Spleen (tissue), 7 donors: ENCODE measurements around the gene C2orf76.

Source experiments
- CTCF ChIP-seq, 11 experiments: fragments of 200-600 bp in 7 of 11; fragments of 450-650 bp in 4 of 11; sonication (generic) in 4 of 11; IDR thresholded peaks in 8 of 11; conservative IDR thresholded peaks in 3 of 11; 1 replicate in 7 of 11; 2 replicates in 4 of 11; pipeline versions ENCODE4 v1.4.0 to v1.8.0; 2016 to 2021; ENCODE audit warnings: antibody characterized with exemption in 11 of 11, inconsistent platforms in 4 of 11, mild to moderate bottlenecking in 1 of 11
- POLR2A ChIP-seq, 3 donors: fragments of 450-650 bp; IDR thresholded peaks; one replicate each; pipeline ENCODE4 v1.5.1; 2017; ENCODE audit warnings: antibody characterized with exemption in 3 of 3, mild to moderate bottlenecking in 1 of 3
- donor health status: DM: no; HTN: no; CAD: no; lungs with moderate emphysema.
- donor health status: DM: no; HTN: no; CAD: no.
- donor health status: DM: no; HTN: no; CAD: no.

GRCh38 chr2:119291588-119292167 is 75.0 kb downstream of the C2orf76 start:
- TF ChIP-seq CTCF (IDR thresholded peaks at IDR 0.05 in 8 of 11, conservative IDR thresholded peaks at IDR 0.05 in 3 of 11): no peak
- TF ChIP-seq POLR2A (IDR thresholded peaks at IDR 0.05): no peak
